NCI-H1092 treated with DMSO at 0.1 percent for 48 hours (cell line): Measurements from ENCODE around the gene PRKG1.

ENCODE experiments used
- DNase-seq: peaks from one replicate; lab custom pipeline; 2025; lab: John Stamatoyannopoulos, UW

The PRKG1 gene

GRCh38 chr10:51599647-51600046 is 525.4 kb downstream of the PRKG1 start:
- DNase-seq: no peak

DNA sequence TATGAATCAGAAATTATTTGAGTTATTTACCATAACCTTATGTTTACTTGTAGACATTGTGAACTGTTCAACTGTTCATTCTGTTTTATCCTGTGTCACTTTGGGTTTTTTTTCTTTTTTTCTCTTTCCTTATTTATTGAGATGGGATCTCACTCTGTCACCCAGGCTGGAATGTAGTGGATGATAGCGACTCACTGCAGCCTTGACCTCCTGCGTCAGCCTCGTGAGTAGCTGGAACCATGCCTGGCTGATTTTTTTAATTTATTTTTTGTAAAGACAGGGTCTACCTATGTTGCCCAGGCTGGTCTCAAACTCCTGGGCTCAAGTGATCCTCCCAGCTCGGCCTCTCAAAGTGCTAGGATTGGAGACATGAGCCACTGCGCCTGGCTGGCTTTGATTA is 528.0 kb downstream of the PRKG1 start:
- DNase-seq: no peak

GRCh38 chr10:51604579-51604978 is 530.3 kb downstream of the PRKG1 start:
- DNase-seq: no peak

GRCh38 chr10:51606825-51607462 is 532.7 kb downstream of the PRKG1 start:
- DNase-seq: no peak

DNA sequence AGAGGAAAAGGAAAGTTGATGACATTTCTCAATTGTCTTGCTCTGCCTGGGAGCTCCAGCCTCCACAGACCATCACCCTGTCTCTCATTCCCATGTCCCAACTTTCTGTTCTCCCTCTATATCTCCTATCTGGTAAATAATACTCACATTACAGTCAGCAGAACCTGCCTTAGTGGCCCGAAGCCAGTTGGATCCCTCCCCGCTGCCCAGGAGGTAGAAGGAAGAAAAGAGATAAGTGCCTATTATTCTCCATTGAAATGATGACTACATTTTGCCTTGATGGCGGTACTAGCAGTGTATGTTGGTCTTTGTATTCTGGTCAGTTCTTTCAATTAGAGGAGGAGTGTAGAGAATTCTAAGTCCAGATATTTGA is 533.2 kb downstream of the PRKG1 start:
- no peak for DNase-seq

DNA sequence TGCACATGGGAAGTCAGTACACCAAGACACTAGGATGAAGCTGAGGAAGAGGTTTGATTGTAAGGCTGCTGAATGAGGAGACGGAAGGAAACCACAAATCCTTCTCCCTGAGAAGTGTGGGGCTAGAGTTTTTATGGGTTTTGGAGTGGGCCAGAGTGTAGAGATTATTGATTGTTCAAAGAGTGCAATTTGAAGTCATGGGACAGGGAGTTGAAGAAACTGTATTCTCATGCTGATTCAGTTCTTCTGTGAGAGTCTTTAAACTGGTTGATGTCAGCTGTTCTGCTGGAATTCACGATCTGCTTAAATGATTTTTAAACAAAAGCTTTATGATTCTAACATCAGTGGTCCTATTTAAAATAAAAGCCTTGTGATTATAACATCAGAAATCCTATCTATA is 533.9 kb downstream of the PRKG1 start:
- DNase-seq: no peak

GRCh38 chr10:51615764-51616298 is 541.5 kb downstream of the PRKG1 start:
- DNase-seq: no peak

DNA sequence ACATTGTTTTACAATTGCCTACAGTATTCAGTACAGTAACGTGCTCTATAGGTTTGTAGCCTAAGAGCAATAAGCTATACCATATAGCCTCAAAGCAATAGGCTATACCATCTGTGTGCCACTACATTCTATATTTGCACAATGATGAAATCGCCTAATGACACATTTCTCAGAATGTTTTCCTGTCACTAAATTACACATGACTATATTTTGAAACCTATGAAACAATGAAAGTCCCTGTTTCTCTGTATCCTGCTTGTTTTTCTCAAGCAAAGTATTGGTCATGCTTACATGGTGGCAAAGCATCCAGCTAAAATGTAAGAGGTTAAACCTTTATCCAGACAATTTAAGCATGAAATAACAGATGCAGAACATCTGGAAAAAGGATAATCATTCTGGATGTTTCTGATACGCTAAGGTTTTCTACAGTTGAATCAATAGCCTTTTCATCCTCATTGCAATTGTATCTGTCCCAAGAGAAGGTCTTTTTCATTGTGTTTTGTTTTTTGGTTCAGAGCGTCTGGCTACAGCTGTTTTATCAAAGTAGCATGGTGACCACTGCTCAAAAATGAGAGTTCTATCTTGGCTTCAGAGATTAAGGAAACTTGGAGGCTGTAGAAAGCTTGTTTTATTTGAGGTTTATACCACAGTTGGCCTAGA is 543.4 kb downstream of the PRKG1 start:
- no peak for DNase-seq

DNA sequence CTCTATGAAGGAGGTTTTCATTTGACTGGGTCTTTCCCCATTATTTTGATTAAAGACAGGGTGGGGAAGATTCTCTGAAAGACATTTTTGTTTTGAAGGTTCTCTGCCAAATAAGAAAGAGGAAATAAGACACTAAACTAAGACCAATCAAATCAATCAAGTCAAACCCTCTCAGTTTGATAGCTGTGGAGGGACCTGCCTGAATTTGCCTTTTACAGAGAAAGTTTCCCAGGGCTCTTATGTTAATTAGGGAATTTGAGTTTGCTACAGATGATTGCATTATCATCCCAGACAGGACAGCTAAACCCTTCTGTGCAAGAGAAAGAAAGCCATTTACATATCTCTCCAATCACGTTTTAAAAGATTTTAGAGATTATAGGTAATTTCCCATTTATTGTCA is 545.1 kb downstream of the PRKG1 start:
- no peak for DNase-seq

DNA sequence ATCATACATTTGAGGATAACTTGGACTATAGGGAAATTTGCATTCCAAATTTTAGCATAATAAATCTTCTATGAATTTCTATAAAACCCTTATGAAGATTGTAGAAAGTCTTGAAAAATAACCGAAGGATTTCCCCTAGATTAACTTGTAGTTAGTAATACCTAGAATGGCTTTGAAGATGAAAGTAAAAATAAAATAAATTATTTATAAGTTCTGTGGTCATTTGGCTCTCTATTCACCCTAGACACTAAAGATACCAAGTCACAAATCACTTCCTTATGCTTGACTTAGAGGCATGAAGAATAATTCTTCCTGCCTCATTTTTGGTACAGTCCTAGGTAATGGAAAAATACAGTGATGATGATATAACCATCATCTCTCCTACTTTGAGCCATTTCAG is 545.8 kb downstream of the PRKG1 start:
- no peak for DNase-seq

DNA sequence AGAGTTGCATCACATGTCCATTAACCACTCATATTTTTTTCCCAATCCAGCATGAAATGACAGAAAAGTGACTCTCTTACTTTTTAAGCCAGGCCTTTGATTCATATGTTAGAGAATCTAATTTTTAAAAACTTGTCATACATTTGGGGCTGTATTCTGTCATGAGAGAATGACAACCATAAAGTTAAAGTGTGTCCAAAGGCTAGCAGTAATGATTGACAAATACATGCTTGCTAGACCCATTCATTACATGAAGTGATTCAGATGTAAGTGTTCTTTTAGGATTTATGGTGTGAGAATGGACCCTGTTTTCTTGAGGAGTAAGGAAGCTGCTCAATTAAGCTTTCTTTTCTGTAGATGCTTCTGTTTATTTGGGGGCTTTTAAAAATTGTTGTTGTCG is 549.7 kb downstream of the PRKG1 start:
- DNase-seq: no peak

- no peak for DNase-seq
These were observed 555.8 kb downstream of the PRKG1 start for GRCh38 chr10:51629934-51630639.

GRCh38 chr10:51630640-51631005 is 556.3 kb downstream of the PRKG1 start:
- DNase-seq: no peak

DNA sequence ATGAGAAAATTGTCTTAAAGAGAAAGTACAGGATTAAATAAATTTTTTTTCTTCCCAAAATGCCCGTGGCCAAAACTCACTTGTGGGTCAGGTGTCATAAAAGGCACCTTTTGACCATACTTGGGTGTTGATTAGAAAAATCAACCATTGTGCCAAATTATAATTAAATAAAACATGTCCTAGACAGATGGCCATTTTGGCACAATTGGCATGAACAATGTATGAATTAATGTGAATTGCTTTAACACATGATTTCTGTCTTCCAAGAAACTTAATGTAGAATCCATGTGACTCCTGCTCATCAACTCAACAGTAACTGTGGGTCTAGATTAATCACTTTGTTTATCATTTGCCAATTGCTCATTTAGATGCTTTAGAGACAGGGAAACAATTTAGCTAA is 561.1 kb downstream of the PRKG1 start:
- DNase-seq: no peak

DNA sequence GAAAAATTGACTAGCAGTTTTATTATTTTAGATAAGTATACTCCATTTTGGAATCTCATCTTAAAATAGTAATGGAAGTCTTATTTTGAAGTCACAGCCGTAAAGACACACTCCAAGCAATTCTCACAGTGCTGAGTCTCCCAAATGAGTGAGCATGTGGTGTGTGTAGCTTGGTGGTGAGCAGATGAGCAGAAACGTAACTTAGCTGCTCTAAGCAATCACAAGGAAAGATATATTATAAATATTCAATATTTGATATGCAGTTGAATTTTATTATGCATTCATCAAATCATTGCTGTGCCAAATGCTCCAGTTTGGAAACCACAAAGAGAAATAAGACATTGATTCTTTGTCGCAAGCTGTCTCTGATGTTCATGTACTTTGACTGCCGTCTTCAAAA is 563.9 kb downstream of the PRKG1 start:
- no peak for DNase-seq

DNA sequence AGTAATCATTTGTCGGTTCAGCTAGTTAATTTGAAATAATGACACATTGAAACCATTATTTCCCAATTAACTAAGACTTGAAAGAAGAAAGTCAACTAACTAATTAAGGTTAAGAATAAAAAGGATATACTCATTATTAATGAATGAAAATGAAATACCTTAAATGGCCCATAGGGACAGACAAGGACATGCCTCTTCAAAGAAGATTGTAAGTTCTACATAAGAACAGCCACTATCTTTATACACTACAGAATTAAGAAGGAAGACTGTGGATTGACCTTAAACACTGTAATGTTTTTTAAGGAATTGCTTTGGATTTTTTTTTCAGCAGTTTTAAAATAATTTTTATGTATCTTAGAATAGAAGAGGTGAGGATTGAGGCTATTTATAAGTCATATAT is 564.5 kb downstream of the PRKG1 start:
- DNase-seq: no peak

- no peak for DNase-seq
These were observed 566.0 kb downstream of the PRKG1 start for GRCh38 chr10:51640120-51640819.

GRCh38 chr10:51642581-51642980 is 568.3 kb downstream of the PRKG1 start:
- DNase-seq: no peak

DNA sequence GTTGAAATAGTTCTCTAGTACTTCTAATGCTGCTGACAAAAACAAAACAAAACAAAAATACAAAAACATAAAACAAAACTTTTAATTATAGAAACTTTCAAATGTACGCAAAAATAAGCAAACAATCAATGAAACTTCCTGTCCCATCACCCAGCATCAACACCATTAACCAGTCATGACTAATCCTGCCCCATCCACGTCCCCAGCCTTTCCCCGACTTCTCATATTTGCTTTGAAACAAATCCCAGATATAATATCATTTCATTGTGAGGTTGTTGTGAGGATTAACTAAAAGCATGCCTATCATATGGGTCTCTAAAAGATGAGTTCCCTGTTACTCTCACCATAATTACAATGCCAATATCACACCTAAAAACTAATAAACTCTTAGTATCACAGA is 569.4 kb downstream of the PRKG1 start:
- DNase-seq: no peak

DNA sequence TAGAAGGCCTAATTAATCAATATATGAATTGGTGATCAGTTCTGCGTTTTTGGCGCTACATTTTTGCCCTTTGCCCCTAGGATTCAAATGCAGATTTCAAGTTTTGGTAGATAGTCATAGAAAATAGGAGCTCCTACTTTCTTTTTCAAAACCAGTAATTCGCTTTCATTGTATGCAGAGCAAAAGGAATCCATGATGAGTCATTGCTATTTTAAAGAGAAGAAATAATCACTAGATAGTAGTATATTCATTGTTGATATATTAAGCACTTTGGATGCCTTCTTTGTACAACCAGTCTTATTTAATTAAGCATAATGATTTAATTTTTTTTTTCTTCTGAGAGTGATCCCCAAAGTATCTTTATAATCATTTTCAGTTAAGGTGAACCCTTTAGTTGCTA is 574.8 kb downstream of the PRKG1 start:
- no peak for DNase-seq

GRCh38 chr10:51651063-51651462 is 576.8 kb downstream of the PRKG1 start:
- DNase-seq: no peak

DNA sequence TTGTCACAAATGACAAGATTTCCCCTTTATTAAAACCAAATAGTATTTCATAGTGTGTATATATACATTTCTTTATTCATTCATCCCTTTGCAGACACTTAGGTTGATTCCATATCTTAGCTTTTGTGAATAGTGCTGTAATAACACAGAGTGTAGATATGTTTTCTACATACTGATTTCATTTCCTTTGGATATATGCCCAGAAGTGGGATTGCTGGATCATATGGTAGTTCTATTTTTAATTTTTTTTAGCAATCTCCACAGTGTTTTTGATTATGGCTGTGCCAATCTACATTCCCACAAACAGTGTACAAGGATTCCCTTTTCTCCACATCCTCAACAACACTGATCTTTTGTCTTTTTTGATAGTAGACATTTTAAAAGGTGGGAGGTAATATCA is 578.7 kb downstream of the PRKG1 start:
- no peak for DNase-seq

DNA sequence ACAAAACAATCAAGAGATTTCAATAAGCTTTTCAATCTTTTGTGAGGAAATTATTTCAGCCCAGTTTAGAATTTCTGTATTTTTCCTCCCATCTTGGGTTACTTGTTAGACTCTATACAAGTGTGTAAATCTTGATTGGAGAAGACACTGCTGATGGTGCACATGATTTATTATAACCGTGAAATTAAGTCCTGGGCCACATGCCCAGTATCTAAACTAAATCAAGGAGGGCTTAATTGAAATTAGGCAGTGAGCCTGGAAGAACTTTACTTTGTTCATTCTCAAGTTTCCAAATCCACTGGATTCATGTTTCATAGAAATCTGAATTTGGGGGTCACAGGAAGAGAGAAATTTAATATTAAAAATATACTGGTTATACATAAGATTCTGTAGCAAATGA is 580.6 kb downstream of the PRKG1 start:
- no peak for DNase-seq
